ENCODE measurements around the gene CDRT4.
"Not testable (repeated sequence)": the region's sequence is repeated elsewhere in the genome, so short reads cannot be mapped to it uniquely, and the experiment has no call there.

CDRT4 gene

GRCh38 chr17:15467592-15467991 is at the start of gene CDRT4:
TSS of gene CDRT4 (minus strand) at chr17:15467621. CDS start at chr17:15440238, 27,383 bp downstream.
- DNase-seq, result no peak

- no peak for DNase-seq
Observed at GRCh38 chr17:15516150-15516549, 48.7 kb upstream of the CDRT4 start.

DNA sequence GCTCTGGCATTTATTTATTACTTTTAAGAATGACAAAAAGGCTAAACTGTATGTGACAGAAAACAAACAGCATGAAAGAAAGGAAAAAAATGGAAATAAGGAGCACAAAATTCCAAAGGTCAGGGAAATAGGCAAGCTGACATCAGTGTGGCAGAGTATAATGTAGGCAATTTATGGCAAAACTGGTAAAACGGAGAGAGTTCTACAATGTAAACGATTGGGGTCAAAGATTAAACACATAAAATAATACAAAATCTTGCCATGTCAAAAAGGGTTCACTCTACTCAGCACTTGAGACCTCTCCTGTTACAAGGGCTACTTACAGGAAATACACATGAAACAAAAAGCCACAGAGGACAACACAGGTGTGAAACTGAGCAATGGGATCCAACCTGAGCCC is 47.0 kb upstream of the CDRT4 start:
- DNase-seq, result no peak

DNA sequence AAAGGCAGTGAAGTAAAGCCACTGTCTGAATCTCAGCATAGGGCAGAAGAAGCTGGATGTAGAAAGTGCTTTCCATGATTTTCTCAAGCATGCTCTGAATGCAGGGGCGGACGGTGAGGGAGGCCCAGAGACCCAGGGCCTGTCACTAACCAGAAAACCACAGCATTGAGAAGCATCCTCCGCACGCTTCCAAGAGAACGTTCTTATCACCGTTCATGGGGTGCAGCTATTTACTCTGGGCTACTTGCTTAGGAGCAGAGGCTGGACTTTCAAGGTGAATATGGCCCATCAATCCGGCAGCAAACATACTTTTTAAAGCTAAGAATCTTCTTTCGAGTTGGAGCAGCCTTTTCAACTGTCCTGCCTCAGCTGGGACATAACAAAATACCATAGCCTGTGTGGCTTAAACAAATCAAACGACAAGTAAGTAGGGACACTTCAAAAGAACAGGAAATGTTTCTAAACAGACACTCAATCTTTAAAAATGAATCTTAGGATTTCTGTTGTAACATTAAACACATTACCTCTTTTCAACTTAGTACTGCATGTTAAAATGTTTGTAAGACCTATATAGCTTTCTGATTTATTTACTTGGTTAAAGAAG is 46.5 kb upstream of the CDRT4 start:
- DNase-seq, result no peak

DNA sequence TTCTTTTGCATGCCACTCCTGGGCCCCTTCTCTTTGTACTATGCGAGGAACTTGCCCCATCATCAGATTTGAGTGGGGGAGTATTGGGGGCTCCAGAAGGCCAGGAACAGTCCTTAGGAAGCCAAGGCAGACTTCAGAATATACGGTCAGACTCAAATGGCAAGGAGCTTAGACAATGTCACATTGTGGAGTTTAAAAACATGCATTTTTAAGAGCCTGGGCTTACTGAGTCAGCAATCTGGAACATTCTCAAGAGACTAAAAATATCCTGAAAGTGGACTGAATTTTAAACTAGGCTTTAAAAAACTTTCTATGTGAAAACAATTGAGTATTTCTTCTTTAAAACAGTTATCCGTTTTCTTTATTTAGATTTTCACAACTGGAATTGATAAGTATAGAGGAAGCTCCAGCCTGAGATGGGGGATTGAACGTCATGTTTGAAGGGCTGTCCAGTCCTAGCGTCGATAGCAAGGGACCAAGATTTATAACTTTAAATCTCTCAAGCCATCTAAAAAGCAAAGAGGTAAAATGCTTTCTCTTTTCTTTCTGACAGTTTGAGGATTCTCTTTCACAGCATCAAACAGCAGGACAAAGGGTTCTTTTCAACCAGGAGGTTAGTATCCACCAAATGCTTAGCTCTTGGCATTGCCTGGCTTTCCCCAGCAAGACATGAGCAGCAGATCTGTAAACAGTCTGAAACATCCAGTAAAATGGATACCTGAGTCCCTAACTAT is 45.8 kb upstream of the CDRT4 start:
- no peak for DNase-seq

GRCh38 chr17:15512071-15512709 is 44.8 kb upstream of the CDRT4 start:
- no peak for DNase-seq

DNA sequence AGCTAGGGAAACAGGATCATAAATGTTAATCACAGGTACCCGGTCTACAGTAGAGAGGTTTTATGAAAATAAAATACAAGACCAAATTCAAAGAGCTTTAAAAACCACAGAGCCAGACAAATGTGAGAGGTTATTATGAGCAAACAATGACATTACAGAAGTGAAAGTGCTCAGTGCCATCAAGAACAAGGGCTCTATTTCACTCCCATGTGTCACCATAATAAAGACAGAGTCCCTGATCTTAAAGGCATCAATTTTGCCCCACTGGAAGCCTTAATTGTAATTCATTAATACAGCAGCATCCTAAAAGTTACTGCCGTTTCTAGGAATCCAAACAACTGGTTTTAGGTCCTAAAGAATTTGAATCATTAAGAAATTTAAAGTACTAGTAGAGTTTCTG is 43.7 kb upstream of the CDRT4 start:
- no peak for DNase-seq

DNA sequence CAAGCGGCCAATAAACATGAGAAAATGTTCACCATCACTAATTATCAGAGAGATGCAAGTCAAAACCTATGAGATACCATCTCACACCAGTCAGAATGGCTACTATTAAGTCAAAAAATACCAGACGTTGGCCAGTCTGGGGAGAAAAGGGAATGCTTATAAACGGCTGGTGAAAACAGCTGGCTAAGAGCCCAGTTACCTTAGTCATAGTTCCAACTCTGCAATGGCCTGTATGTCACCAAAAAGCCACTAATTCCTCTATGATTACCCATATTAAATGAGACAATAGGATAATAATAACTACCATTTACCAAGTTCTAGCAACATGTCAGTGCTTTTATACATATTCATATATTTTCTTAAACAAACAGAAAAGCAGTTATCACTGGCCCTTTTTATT is 42.9 kb upstream of the CDRT4 start:
- no peak for DNase-seq

DNA sequence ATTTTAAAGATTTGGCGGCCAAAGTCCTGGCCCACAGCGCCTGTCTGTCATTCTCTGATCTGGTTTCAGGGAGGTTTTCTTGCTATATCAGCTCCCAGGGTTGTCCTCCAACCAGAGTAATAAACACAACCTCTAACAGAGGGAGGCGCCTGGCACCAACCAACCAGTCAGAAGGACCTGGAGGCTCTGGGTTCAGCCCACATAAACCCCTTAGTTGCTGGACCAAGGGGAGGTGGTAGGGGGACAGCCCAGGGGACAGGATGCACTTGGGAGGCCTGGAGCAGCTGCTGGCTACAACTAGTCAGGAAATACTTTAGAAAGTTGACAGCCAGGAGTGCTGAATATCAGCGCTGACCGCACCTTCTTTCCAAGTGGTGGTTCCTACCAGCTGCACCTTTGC is 41.7 kb upstream of the CDRT4 start:
- no peak for DNase-seq

GRCh38 chr17:15508466-15508865 is 41.0 kb upstream of the CDRT4 start:
- no peak for DNase-seq

GRCh38 chr17:15507896-15508295 is 40.5 kb upstream of the CDRT4 start:
- no peak for DNase-seq

GRCh38 chr17:15507001-15507400 is 39.6 kb upstream of the CDRT4 start:
- DNase-seq, result no peak

DNA sequence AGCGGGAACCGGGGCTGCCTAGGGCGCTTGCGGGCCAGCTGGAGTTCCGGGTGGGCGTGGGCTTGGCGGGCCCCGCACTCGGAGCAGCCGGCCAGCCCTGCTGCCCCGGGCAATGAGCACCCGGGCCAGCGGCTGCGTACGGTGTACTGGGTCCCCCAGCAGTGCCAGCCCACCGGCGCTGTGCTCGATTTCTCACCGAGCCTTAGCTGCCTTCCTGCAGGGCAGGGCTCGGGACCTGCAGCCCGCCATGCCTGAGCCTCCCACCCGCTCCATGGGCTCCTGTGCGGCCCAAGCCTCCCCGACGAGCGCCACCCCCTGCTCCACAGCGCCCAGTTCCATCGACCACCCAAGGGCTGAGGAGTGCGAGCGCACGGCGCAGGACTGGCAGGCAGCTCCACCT is 38.3 kb upstream of the CDRT4 start:
- not testable (repeated sequence) for DNase-seq

- DNase-seq, result no peak
Observed at GRCh38 chr17:15503731-15504130, 36.3 kb upstream of the CDRT4 start.

DNA sequence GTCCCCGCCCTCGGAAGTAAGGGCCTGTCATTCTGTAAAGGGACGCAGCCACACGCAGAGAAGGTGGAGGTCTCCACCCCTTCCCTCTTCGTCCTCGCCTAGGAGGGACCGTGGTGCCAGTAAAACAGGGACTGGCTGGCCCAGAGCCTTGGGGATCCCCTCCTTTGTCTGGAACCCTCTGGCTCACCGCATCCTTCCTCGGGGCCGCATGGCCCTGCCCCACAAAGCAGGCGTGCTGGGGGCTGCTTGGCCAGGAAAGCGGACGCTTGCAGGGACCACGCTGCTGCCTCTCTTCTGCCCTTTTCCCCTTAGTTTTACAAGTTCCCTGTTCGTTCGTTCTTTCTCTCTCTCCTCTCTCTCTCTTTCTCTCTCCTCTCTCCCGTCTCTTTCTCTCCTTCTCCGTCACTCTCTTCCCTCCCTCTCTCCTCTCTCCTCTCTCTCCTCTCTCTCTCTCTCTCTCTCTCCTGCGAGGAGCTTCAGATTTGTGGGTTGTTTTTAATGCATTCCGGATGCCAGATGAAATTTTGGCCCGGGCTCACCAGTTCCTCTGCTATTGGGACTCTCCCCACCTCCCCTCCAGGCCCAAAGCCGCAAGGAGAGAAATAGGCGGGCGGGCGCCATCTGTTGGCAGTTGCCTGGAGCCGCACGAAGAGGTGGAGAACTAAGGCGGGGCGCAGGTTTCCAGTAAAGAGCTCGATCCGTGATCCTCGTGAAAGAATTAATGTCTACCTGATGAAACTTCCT is 35.1 kb upstream of the CDRT4 start:
- peak in 1 of 2 experiments; percentile 28 for DNase-seq

GRCh38 chr17:15501793-15502192 is 34.4 kb upstream of the CDRT4 start:
- no peak for DNase-seq

GRCh38 chr17:15501282-15501681 is 33.9 kb upstream of the CDRT4 start:
- no peak for DNase-seq

DNA sequence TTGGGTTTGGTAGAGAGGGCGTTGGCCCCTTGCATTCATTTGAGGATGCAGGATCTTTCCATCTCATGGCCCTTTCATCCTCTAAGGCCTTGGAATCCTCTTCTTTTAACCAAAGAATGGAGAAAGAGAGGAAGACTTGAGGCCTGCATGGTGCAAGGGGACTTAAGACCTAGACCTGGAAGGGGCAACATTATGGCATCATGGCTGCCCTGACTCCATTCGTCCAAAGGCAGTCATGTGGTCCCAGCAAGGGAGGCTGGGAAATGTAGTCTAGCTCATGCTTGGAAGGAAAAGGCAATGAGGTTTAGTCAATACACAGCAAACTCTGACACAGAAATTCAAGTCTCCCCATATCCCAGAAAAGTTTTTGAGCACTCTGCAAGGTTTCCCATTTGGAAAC is 30.7 kb upstream of the CDRT4 start:
- DNase-seq, result no peak

- DNase-seq, result no peak
Observed at GRCh38 chr17:15496735-15497670, 29.6 kb upstream of the CDRT4 start.

- DNase-seq, result no peak
Observed at GRCh38 chr17:15494821-15495220, 27.4 kb upstream of the CDRT4 start.

- DNase-seq, result no peak
Observed at GRCh38 chr17:15493693-15494035, 26.2 kb upstream of the CDRT4 start.

All from NCI-H1930 (cell line).